ENCODE measurements around the gene ANGPTL4.
A peak's percentile ranks its signal among the peaks of the same experiment; 100 is the strongest.
"Not testable (repeated sequence)": the region's sequence is repeated elsewhere in the genome, so short reads cannot be mapped to it uniquely, and the experiment has no call there.

The ANGPTL4 gene

GRCh38 chr19:8363803-8364771, at the start of gene ANGPTL4:
ANGPTL4 (plus strand) TSS chr19:8364155; CDS start chr19:8364322, 167 bp downstream.
- TF ChIP-seq Cebpa-rat (IDR thresholded peaks at IDR 0.05) = no peak
- Histone ChIP-seq H3K4me3 (peak within 1 kb of the TSS; percentile 66), H3K9me3 (no peaks in the 10 kb centered on the region), H4K20me1 (peaks cover 30% of the 10 kb centered on the region), H3K4me2 (peak within 1 kb of the TSS; percentile 93), H3K27ac (0 out of 2 replicates have a peak within 1 kb of the TSS, but pooled peaks have one; percentile 30), H3K27me3 (peaks cover 67% of the 10 kb centered on the region), H3K4me1 (peaks cover 41% of the 10 kb centered on the region), H3K9ac (peak within 1 kb of the TSS; percentile 57; the same call in 1 of the 2 replicates), H3K36me3 (no peaks in the 10 kb centered on the region; the same call in 1 of the 2 replicates)

- Histone ChIP-seq H3K4me1 (peaks cover 40% of the 10 kb centered on the region), H3K36me3 (peaks cover 66% of the 10 kb centered on the region), H3K9ac (peak overlapping the region; percentile 15; the same call in 1 of the 2 replicates)
These were observed 48.8 kb upstream of the ANGPTL4 start for GRCh38 chr19:8314981-8315640.

GRCh38 chr19:8316351-8317125, 47.4 kb upstream of the ANGPTL4 start:
- H3K9me3 ChIP-seq = no peaks in the 10 kb centered on the region
- no peak for TF ChIP-seq Cebpa-rat (IDR thresholded peaks at IDR 0.05)
- no peaks in the 10 kb centered on the region for H3K27me3 ChIP-seq
- H3K9ac ChIP-seq = peak overlapping the region; percentile 56
- peak overlapping the region; percentile 76 for H3K27ac ChIP-seq
- H3K36me3 ChIP-seq = peaks cover 52% of the 10 kb centered on the region
- peaks cover under 1% of the 10 kb centered on the region; the same call in 1 of the 2 replicates for H4K20me1 ChIP-seq
- H3K4me3 ChIP-seq = no peak overlapping the region
- H3K4me2 ChIP-seq = peak overlapping the region; percentile 65
- peaks cover 46% of the 10 kb centered on the region for H3K4me1 ChIP-seq

More at GRCh38 chr19:8314981-8315640, 48.8 kb upstream of the ANGPTL4 start:
- H3K27me3 ChIP-seq, H3K27ac ChIP-seq, H4K20me1 ChIP-seq, H3K4me3 ChIP-seq, H3K9me3 ChIP-seq, H3K4me2 ChIP-seq: not testable (repeated sequence)

GRCh38 chr19:8318835-8319234, 45.1 kb upstream of the ANGPTL4 start:
- peaks cover 47% of the 10 kb centered on the region for H3K36me3 ChIP-seq
- H3K4me3 ChIP-seq, H3K27ac ChIP-seq, H3K27me3 ChIP-seq, H3K9me3 ChIP-seq, H3K9ac ChIP-seq: not testable (repeated sequence)
- peak overlapping the region; percentile 91 for H3K4me2 ChIP-seq
- peaks cover 23% of the 10 kb centered on the region for H4K20me1 ChIP-seq
- peaks cover 61% of the 10 kb centered on the region for H3K4me1 ChIP-seq

- H4K20me1 ChIP-seq = peaks cover 34% of the 10 kb centered on the region
- H3K9ac ChIP-seq = peak overlapping the region; percentile 98
- H3K27me3 ChIP-seq = no peaks in the 10 kb centered on the region
- no peaks in the 10 kb centered on the region for H3K9me3 ChIP-seq
- peak overlapping the region; percentile 83 for H3K4me3 ChIP-seq
- peak overlapping the region; percentile 95 for H3K27ac ChIP-seq
- H3K36me3 ChIP-seq = peaks cover 47% of the 10 kb centered on the region
- TF ChIP-seq Cebpa-rat (IDR thresholded peaks at IDR 0.05) = no peak
- H3K4me2 ChIP-seq = peak overlapping the region; percentile 91
- H3K4me1 ChIP-seq = peaks cover 73% of the 10 kb centered on the region
These were observed 44.0 kb upstream of the ANGPTL4 start for GRCh38 chr19:8319807-8320520.

GRCh38 chr19:8320564-8321066, 43.3 kb upstream of the ANGPTL4 start:
- TF ChIP-seq Cebpa-rat (IDR thresholded peaks at IDR 0.05) = no peak
- Histone ChIP-seq H4K20me1 (peaks cover 34% of the 10 kb centered on the region), H3K36me3 (peaks cover 43% of the 10 kb centered on the region), H3K27me3 (no peaks in the 10 kb centered on the region), H3K9ac (peak overlapping the region; percentile 98), H3K9me3 (no peaks in the 10 kb centered on the region), H3K4me3 (peak overlapping the region; percentile 83), H3K4me2 (peak overlapping the region; percentile 91), H3K27ac (peak overlapping the region; percentile 95), H3K4me1 (peaks cover 73% of the 10 kb centered on the region)

- Histone ChIP-seq H3K27me3 (no peaks in the 10 kb centered on the region), H3K4me3 (peak within 1 kb of the TSS; percentile 83), H3K36me3 (peaks cover 36% of the 10 kb centered on the region), H3K4me1 (peaks cover 71% of the 10 kb centered on the region), H3K9ac (peak within 1 kb of the TSS; percentile 98), H3K9me3 (no peaks in the 10 kb centered on the region), H3K4me2 (peak within 1 kb of the TSS; percentile 97), H3K27ac (peak within 1 kb of the TSS; percentile 95), H4K20me1 (peaks cover 34% of the 10 kb centered on the region)
- TF ChIP-seq Cebpa-rat (IDR thresholded peaks at IDR 0.05) = no peak
These were observed 42.6 kb upstream of the ANGPTL4 start, which contains the start of the genes NDUFA7 and RPS28 for GRCh38 chr19:8321067-8321985. NDUFA7 (minus strand) TSS chr19:8321375; CDS start chr19:8321358, 17 bp downstream. RPS28 (plus strand) TSS chr19:8321496; CDS start chr19:8321531, 35 bp downstream.
